HEK293 (cell line): ENCODE measurements around the gene SPAST.

Experiments used
- BCL11B ChIP-seq: fragments of 450-650 bp; formaldehyde crosslinking; IDR thresholded peaks from 2 replicates; pipeline ENCODE4 v1.5.1; 2016; ENCODE audit warnings: low read depth, missing biosample characterization, missing genetic modification characterization
- GLI4 ChIP-seq: fragments of 450-650 bp; formaldehyde crosslinking; IDR thresholded peaks from 2 replicates; pipeline ENCODE4 v1.5.1; 2016; ENCODE audit warnings: missing biosample characterization, missing genetic modification characterization
- HOXC10 ChIP-seq: sonication (generic); formaldehyde crosslinking; IDR thresholded peaks from 2 replicates; pipeline ENCODE4 v1.8.1; 2023; ENCODE audit warnings: mild to moderate bottlenecking, missing genetic modification reagents
- KLF10 ChIP-seq: fragments of 450-650 bp; IDR thresholded peaks from 2 replicates; pipeline ENCODE4 v1.5.1; 2018; ENCODE audit warnings: missing biosample characterization, mild to moderate bottlenecking, missing genetic modification characterization
- KLF9 ChIP-seq: fragments of 450-650 bp; formaldehyde crosslinking; IDR thresholded peaks from 2 replicates; pipeline ENCODE4 v1.5.1; 2016; ENCODE audit warnings: missing biosample characterization, missing genetic modification characterization, low read depth
- MYNN ChIP-seq: fragments of 450-650 bp; formaldehyde crosslinking; IDR thresholded peaks from 2 replicates; pipeline ENCODE4 v1.5.1; 2016; ENCODE audit warnings: missing biosample characterization, missing genetic modification characterization, borderline replicate concordance
- SP3 ChIP-seq: fragments of 450-650 bp; formaldehyde crosslinking; IDR thresholded peaks from 2 replicates; pipeline ENCODE4 v1.5.1; 2016; ENCODE audit warnings: missing biosample characterization, missing genetic modification characterization
- ZBTB20 ChIP-seq: fragments of 450-650 bp; formaldehyde crosslinking; IDR thresholded peaks from 2 replicates; pipeline ENCODE4 v1.5.1; 2016; ENCODE audit warnings: missing biosample characterization, missing genetic modification characterization
- ZBTB26 ChIP-seq: fragments of 450-650 bp; formaldehyde crosslinking; optimal IDR thresholded peaks from 2 replicates; pipeline ENCODE3; 2016; ENCODE audit warnings: missing biosample characterization, mild to moderate bottlenecking, missing genetic modification characterization
- ZNF140 ChIP-seq: fragments of 450-650 bp; formaldehyde crosslinking; IDR thresholded peaks from 2 replicates; pipeline ENCODE4 v1.5.1; 2016; ENCODE audit warnings: missing biosample characterization, missing genetic modification characterization
- ZNF155 ChIP-seq: fragments of 450-650 bp; formaldehyde crosslinking; IDR thresholded peaks from 2 replicates; pipeline ENCODE4 v1.5.1; 2016; ENCODE audit warnings: missing biosample characterization, missing genetic modification characterization
- ZNF324 ChIP-seq: fragments of 450-650 bp; formaldehyde crosslinking; IDR thresholded peaks from 2 replicates; pipeline ENCODE4 v1.5.1; 2016; ENCODE audit warnings: missing biosample characterization, missing genetic modification characterization
- ZNF341 ChIP-seq: fragments of 450-650 bp; formaldehyde crosslinking; IDR thresholded peaks from 2 replicates; pipeline ENCODE4; 2016; ENCODE audit warnings: low read depth, missing biosample characterization, missing genetic modification characterization
- ZNF426 ChIP-seq: fragments of 450-650 bp; formaldehyde crosslinking; IDR thresholded peaks from 2 replicates; pipeline ENCODE4 v1.5.1; 2017; ENCODE audit warnings: missing biosample characterization, missing genetic modification characterization, mild to moderate bottlenecking, inconsistent platforms, moderate library complexity
- ZNF501 ChIP-seq: fragments of 450-650 bp; formaldehyde crosslinking; IDR thresholded peaks from 2 replicates; pipeline ENCODE4 v1.5.1; 2016; ENCODE audit warnings: missing biosample characterization, missing genetic modification characterization
- ZNF518A ChIP-seq: fragments of 450-650 bp; formaldehyde crosslinking; conservative IDR thresholded peaks from 2 replicates; pipeline ENCODE4 v1.5.1; 2016; ENCODE audit warnings: low read depth, missing biosample characterization, missing genetic modification characterization
- ZNF521 ChIP-seq: fragments of 450-650 bp; formaldehyde crosslinking; IDR thresholded peaks from 2 replicates; pipeline ENCODE4 v1.5.1; 2017; ENCODE audit warnings: missing biosample characterization, mild to moderate bottlenecking, missing genetic modification characterization
- ZNF530 ChIP-seq: fragments of 450-650 bp; formaldehyde crosslinking; IDR thresholded peaks from 2 replicates; pipeline ENCODE4 v1.5.1; 2016; ENCODE audit warnings: low read depth, missing biosample characterization, missing genetic modification characterization
- ZNF558 ChIP-seq: fragments of 450-650 bp; formaldehyde crosslinking; IDR thresholded peaks from 2 replicates; pipeline ENCODE4 v1.5.1; 2016; ENCODE audit warnings: missing biosample characterization, missing genetic modification characterization
- ZNF571 ChIP-seq: fragments of 450-650 bp; formaldehyde crosslinking; IDR thresholded peaks from 2 replicates; pipeline ENCODE4 v1.5.0; 2017; ENCODE audit warnings: missing biosample characterization, missing genetic modification characterization
- ZNF585B ChIP-seq: fragments of 450-650 bp; formaldehyde crosslinking; IDR thresholded peaks from 2 replicates; pipeline ENCODE4 v1.5.1; 2016; ENCODE audit warnings: missing biosample characterization, missing genetic modification characterization
- ZNF600 ChIP-seq: fragments of 450-650 bp; formaldehyde crosslinking; IDR thresholded peaks from 2 replicates; pipeline ENCODE4 v1.5.1; 2016; ENCODE audit warnings: missing biosample characterization, missing genetic modification characterization
- ZNF626 ChIP-seq: fragments of 450-650 bp; sonication (Bioruptor Pico); formaldehyde crosslinking; IDR thresholded peaks from 2 replicates; pipeline ENCODE4 v1.5.1; 2018; ENCODE audit warnings: missing biosample characterization, missing genetic modification characterization, inconsistent platforms
- ZNF677 ChIP-seq: fragments of 450-650 bp; IDR thresholded peaks from 2 replicates; pipeline ENCODE4 v1.5.0; 2018; ENCODE audit warnings: missing biosample characterization, mild to moderate bottlenecking, missing genetic modification characterization, moderate library complexity
- ZNF776 ChIP-seq: fragments of 450-650 bp; formaldehyde crosslinking; IDR thresholded peaks from 2 replicates; pipeline ENCODE4 v1.5.0; 2017; ENCODE audit warnings: missing biosample characterization, missing genetic modification characterization, borderline replicate concordance
- ZSCAN30 ChIP-seq: fragments of 450-650 bp; IDR thresholded peaks from 2 replicates; pipeline ENCODE4 v1.5.1; 2018; ENCODE audit warnings: missing biosample characterization, mild to moderate bottlenecking, missing genetic modification characterization, moderate library complexity
- TF ChIP-seq, protein P1 (sequence below): fragments of 450-650 bp; formaldehyde crosslinking; IDR thresholded peaks from 2 replicates; pipeline ENCODE4 v1.5.1; 2016; ENCODE audit warnings: missing biosample characterization, missing genetic modification characterization, borderline replicate concordance

SPAST gene

DNA sequence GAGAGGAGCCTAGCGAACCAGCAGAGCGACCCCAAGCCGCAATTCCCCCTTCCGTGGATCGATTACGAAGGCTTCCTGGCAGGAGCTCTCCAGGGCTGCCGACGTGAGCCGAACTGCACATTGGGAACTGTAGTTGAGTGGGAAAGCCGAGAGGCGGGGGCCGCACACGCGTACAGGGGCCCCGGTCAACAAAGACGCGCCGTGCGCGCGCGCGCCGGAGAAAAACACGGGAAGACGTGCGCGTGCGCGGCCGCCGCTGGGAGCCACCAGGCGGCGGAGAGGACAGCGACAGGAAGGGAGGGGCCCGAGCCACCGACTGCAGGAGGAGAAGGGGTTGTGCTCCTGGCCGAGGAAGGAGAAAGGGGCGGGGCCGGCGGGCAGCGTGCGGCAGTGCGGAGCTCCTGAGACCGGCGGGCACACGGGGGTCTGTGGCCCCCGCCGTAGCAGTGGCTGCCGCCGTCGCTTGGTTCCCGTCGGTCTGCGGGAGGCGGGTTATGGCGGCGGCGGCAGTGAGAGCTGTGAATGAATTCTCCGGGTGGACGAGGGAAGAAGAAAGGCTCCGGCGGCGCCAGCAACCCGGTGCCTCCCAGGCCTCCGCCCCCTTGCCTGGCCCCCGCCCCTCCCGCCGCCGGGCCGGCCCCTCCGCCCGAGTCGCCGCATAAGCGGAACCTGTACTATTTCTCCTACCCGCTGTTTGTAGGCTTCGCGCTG, at the start of gene SPAST (continued):
- 0 out of 2 replicates have a peak, but pooled peaks have one; percentile 2 for TF ChIP-seq ZNF585B (tag by site-specific recombination)
- no peak for TF ChIP-seq ZNF776 (tag by site-specific recombination)
- TF ChIP-seq KLF10 (tag by site-specific recombination), result peak; percentile 33; the same call in 1 of the 2 replicates
- TF ChIP-seq, protein P1, sequence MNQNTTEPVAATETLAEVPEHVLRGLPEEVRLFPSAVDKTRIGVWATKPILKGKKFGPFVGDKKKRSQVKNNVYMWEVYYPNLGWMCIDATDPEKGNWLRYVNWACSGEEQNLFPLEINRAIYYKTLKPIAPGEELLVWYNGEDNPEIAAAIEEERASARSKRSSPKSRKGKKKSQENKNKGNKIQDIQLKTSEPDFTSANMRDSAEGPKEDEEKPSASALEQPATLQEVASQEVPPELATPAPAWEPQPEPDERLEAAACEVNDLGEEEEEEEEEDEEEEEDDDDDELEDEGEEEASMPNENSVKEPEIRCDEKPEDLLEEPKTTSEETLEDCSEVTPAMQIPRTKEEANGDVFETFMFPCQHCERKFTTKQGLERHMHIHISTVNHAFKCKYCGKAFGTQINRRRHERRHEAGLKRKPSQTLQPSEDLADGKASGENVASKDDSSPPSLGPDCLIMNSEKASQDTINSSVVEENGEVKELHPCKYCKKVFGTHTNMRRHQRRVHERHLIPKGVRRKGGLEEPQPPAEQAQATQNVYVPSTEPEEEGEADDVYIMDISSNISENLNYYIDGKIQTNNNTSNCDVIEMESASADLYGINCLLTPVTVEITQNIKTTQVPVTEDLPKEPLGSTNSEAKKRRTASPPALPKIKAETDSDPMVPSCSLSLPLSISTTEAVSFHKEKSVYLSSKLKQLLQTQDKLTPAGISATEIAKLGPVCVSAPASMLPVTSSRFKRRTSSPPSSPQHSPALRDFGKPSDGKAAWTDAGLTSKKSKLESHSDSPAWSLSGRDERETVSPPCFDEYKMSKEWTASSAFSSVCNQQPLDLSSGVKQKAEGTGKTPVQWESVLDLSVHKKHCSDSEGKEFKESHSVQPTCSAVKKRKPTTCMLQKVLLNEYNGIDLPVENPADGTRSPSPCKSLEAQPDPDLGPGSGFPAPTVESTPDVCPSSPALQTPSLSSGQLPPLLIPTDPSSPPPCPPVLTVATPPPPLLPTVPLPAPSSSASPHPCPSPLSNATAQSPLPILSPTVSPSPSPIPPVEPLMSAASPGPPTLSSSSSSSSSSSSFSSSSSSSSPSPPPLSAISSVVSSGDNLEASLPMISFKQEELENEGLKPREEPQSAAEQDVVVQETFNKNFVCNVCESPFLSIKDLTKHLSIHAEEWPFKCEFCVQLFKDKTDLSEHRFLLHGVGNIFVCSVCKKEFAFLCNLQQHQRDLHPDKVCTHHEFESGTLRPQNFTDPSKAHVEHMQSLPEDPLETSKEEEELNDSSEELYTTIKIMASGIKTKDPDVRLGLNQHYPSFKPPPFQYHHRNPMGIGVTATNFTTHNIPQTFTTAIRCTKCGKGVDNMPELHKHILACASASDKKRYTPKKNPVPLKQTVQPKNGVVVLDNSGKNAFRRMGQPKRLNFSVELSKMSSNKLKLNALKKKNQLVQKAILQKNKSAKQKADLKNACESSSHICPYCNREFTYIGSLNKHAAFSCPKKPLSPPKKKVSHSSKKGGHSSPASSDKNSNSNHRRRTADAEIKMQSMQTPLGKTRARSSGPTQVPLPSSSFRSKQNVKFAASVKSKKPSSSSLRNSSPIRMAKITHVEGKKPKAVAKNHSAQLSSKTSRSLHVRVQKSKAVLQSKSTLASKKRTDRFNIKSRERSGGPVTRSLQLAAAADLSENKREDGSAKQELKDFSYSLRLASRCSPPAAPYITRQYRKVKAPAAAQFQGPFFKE, result no peak
- no peak for TF ChIP-seq ZNF155 (tag by site-specific recombination)
- TF ChIP-seq ZBTB26 (tag by site-specific recombination), result peak; percentile 96
- no peak for TF ChIP-seq ZNF518A
- TF ChIP-seq ZNF530, result no peak
- peak; percentile 87 for TF ChIP-seq ZBTB20 (tag by site-specific recombination)
- peak; percentile 83 for TF ChIP-seq SP3 (tag by site-specific recombination)
- TF ChIP-seq ZSCAN30 (tag by site-specific recombination), result peak; percentile 54
- TF ChIP-seq ZNF600 (tag by site-specific recombination), result no peak
- TF ChIP-seq ZNF324 (tag by site-specific recombination), result no peak
- TF ChIP-seq MYNN (tag by site-specific recombination), result no peak
- no peak for TF ChIP-seq ZNF501 (tag by site-specific recombination)
- TF ChIP-seq KLF9, result peak; percentile 94
- TF ChIP-seq ZNF521 (tag by site-specific recombination), result no peak
- TF ChIP-seq ZNF341 (tag by site-specific recombination), result no peak; the same call in 1 of the 2 replicates
- TF ChIP-seq HOXC10 (CRISPR knock-in tag), result no peak
- no peak for TF ChIP-seq ZNF677 (tag by site-specific recombination)
- TF ChIP-seq BCL11B (tag by site-specific recombination), result no peak
- TF ChIP-seq GLI4 (tag by site-specific recombination), result no peak
- no peak for TF ChIP-seq ZNF626 (tag by site-specific recombination)
- TF ChIP-seq ZNF426 (tag by site-specific recombination), result no peak
- no peak for TF ChIP-seq ZNF571
- no peak for TF ChIP-seq ZNF558
- no peak for TF ChIP-seq ZNF140 (tag by site-specific recombination)
